MM.1S (cell line): Measurements from ENCODE around the gene OSBPL8.

ENCODE experiments used
- CTCF ChIP-seq: fragments of 300-600 bp; sonication (generic); IDR thresholded peaks from 2 replicates; pipeline ENCODE4 v1.5.1; 2016; ENCODE audit warnings: antibody characterized with exemption, low read length, mixed read lengths
- EZH2 ChIP-seq: fragments of 300-600 bp; sonication (generic); optimal IDR thresholded peaks from 2 replicates; pipeline ENCODE3; 2017; ENCODE audit warnings: low read depth, mild to moderate bottlenecking, antibody characterized with exemption, low read length, mixed read lengths

GRCh38 chr12:76311796-76312195 lies 247.8 kb downstream of the OSBPL8 start:
- TF ChIP-seq CTCF (no peak), EZH2 (no peak)
